ENCODE measurements around the gene TM2D1.

The TM2D1 gene

GRCh38 chr1:61636814-61637213 lies 88.1 kb downstream of the TM2D1 start:
- no peak overlapping the region for H3K4me3 ChIP-seq (ENCODE audit: low read depth, low read length)
- no peak for TF ChIP-seq CTCF (IDR thresholded peaks at IDR 0.05; ENCODE audit: insufficient read depth, low read length, missing control alignments)
- POLR2A ChIA-PET: no interaction called here
- DNase-seq (ENCODE audit: low read depth, low spot score): no peak
- CTCF ChIA-PET: no interaction called here

GRCh38 chr1:61636376-61636775 lies 88.6 kb downstream of the TM2D1 start:
- TF ChIP-seq CTCF (IDR thresholded peaks at IDR 0.05; ENCODE audit: insufficient read depth, low read length, missing control alignments): no peak
- CTCF ChIA-PET: no interaction called here
- no peak for DNase-seq (ENCODE audit: low read depth, low spot score)
- no peak overlapping the region for H3K4me3 ChIP-seq (ENCODE audit: low read depth, low read length)
- POLR2A ChIA-PET: no interaction called here

DNA sequence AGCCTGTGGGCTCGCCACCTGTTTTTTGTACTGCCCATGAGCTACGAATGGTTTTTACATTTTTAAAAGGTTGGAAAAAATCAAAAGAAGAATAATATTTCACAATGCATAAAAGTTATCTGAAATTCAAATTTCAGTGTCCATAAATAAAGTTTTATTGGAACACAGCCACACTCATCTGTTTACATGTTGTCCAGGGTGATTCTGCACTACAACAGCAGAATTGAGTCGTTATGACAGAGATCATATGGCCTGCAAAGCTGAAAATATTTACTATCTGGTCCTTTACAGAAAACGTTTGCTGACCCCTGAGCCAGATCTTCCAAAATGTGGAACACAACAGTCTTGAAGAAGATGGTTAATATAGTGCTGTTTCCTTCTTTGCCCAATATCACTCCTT lies 89.4 kb downstream of the TM2D1 start:
- ChIA-PET CTCF (no interaction called here), POLR2A (no interaction called here)
- no peak for TF ChIP-seq CTCF (IDR thresholded peaks at IDR 0.05; ENCODE audit: insufficient read depth, low read length, missing control alignments)
- H3K4me3 ChIP-seq (ENCODE audit: low read depth, low read length): no peak overlapping the region
- no peak for DNase-seq (ENCODE audit: low read depth, low spot score)

DNA sequence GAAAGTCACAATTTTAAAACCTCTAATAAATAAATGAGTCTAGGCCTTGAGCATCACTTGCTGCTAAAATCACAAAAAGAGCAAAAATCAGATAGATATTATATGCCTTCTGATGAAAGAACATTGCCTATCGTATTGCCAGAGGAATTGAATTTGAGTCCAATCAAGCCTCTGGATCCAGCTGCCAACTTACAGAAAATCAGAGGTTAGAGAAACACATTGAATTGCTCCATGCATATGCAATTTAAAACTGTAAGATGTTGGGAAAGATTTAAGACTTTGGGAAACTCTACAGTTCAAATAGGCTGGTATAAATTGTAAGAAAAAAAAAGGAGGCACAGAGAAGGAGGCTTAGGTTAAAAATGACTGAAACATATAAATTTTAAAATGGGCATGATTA lies 93.5 kb downstream of the TM2D1 start:
- TF ChIP-seq CTCF (IDR thresholded peaks at IDR 0.05; ENCODE audit: insufficient read depth, low read length, missing control alignments): no peak
- DNase-seq (ENCODE audit: low read depth, low spot score): no peak
- ChIA-PET CTCF (interaction anchor here (0.7 to 1.5 kb wide), 2 partner anchors 12 to 49 kb away, joined by 3 to 4 read pairs; no protein-coding TSS in a partner anchor), POLR2A (interaction anchor here (0.6 kb wide), 1 partner anchor 559 kb away, joined by 3 read pairs; no protein-coding TSS in a partner anchor)
- no peak overlapping the region for H3K4me3 ChIP-seq (ENCODE audit: low read depth, low read length)

Data from AG04449 (cell line).